ENCODE results near the gene TBL3. TPM values are rescaled to one million over a fixed set of nuclear protein-coding genes. Genes with fewer than 3 reads are reported as not detected.

TBL3 gene
- total and polyA plus RNA-seq, 2 of the 8 experiments (the other 6 are each of a cell fraction or from before 2014, with no cell fraction given) = 65.8 to 137 TPM

DNA sequence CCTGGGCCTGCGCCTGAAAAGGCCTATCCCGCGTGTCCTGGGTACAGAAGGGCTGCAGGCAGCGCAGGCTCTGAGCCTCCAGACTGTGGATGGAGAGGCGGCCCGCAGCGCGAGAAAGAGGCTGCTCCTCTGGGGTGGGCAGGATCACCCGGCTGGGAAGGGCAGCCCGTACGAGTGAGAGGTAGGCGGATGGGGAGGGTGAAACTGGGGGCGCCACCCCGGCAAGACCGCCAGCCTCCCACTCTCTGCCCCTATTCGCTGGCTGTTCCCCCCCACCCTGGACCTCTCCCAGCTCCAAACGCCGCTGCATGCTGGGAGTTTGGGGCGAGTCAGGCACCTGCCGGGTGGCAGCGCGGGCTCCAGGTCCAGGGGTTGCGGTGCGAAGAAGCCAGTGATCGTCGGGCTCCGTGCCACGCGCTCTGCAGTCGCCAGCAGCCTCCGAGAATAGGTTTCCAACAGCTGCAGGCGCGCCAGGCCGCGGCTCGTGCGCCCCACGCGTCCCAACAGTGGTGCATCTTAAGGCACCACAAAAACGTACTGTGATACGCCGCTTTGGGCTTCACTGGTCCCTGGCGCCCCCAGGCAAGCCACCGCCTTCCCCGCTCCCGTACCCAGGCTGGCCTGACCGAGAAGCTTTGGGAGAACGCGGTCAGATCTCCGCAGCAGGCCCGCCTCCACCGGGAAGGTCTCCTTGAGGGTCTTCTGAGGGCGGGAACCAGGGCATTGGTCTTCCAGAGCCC is 8.3 kb downstream of the TBL3 start (continued):
- TF ChIP-seq JUND (IDR thresholded peaks at IDR 0.05; ENCODE audit: low read length) (no peak), SP4 (IDR thresholded peaks at IDR 0.05; ENCODE audit: low read length) (no peak)

All from H1 (cell line).